Esophagus muscularis mucosa (tissue), 4 donors: Measurements from ENCODE around the gene ANK3. TPM values are rescaled to one million over a fixed set of nuclear protein-coding genes. Genes with fewer than 3 reads are reported as not detected.

Source experiments
- DNase-seq: peaks from one replicate; pipeline ENCODE4 v3.0.0-alpha.2; 2017; ENCODE audit errors: extremely low spot score
- H3K27ac ChIP-seq, 4 donors: fragments of 200-600 bp; sonication (generic); replicated peaks in 1 of 4; 1 replicate in 3 of 4; 2 replicates in 1 of 4; pipeline ENCODE4 v1.5.1; 2016 to 2019; ENCODE audit warnings: mild to moderate bottlenecking in 1 of 4
- H3K27me3 ChIP-seq, 4 donors: fragments of 200-600 bp; sonication (generic); one replicate each; pipeline versions ENCODE4 v1.5.1 to v1.6.0; 2016 to 2019
- H3K36me3 ChIP-seq, 4 donors: fragments of 200-600 bp; sonication (generic); one replicate each; pipeline ENCODE4 v1.5.1; 2016 to 2019
- H3K4me1 ChIP-seq, 4 donors: fragments of 200-600 bp; sonication (generic); one replicate each; pipeline ENCODE4 v1.5.1; 2016 to 2019
- H3K4me3 ChIP-seq, 4 donors: fragments of 200-600 bp; sonication (generic); 1 replicate in 2 of 4; 2 replicates in 2 of 4; pipeline ENCODE4 v1.5.1; 2016 to 2019; ENCODE audit warnings: mild to moderate bottlenecking in 4 of 4, moderate library complexity in 1 of 4
- H3K9me3 ChIP-seq, 4 donors: fragments of 200-600 bp; sonication (generic); 1 replicate in 3 of 4; 2 replicates in 1 of 4; pipeline ENCODE4 v1.5.1; 2016 to 2019
- CTCF ChIP-seq, 3 experiments: fragments of 200-600 bp in 2 of 3; fragments of 450-650 bp in 1 of 3; sonication (generic) in 2 of 3; IDR thresholded peaks; one replicate each; pipeline ENCODE4 v1.5.1; 2017 to 2019; ENCODE audit warnings: antibody characterized with exemption in 3 of 3, mild to moderate bottlenecking in 2 of 3, moderate library complexity in 1 of 3
- EP300 ChIP-seq: sonication (generic); formaldehyde crosslinking; IDR thresholded peaks from one replicate; pipeline ENCODE4 v1.6.1; 2017; ENCODE audit warnings: antibody characterized with exemption
- POLR2A ChIP-seq: fragments of 450-650 bp; IDR thresholded peaks from one replicate; pipeline ENCODE4 v1.6.1; 2017; ENCODE audit warnings: antibody characterized with exemption, moderate library complexity, mild to moderate bottlenecking, low read depth
- POLR2AphosphoS5 ChIP-seq, 2 donors: sonication (generic); formaldehyde crosslinking; IDR thresholded peaks; one replicate each; pipeline ENCODE4 v1.6.1; 2017; ENCODE audit warnings: antibody characterized with exemption in 2 of 2
- intact Hi-C: fragments of 100-400 bp; cut with DNase I; formaldehyde crosslinking; loops from one replicate; pipeline ENCODE4 v1.15.1; 2023
- small RNA-seq, 3 donors: library from RNA; depleted of rRNA; stranded (forward); fragments of <200 nt; gene quantifications; one replicate each; pipeline ENCODE3, GENCODE V24; 2016
- total RNA-seq, 4 donors: library from RNA; depleted of rRNA; stranded (reverse); fragments of >200 nt; gene quantifications; one replicate each; pipeline versions ENCODE4 v1.1.0 to v1.2.1, GENCODE V29; 2016

ANK3 gene
- total RNA-seq, 4 donors from 2014 or later = 25.5 to 44.9 (median 26.6) TPM

- Histone ChIP-seq H3K36me3 (no peaks in the 10 kb centered on the region), H3K27ac (no peak overlapping the region), H3K4me1 (peaks cover 2 to 5% (median 3%) of the 10 kb centered on the region in 4 donors), H3K4me3 (no peak overlapping the region), H3K9me3 (peaks cover 0 to 22% (median 17%) of the 10 kb centered on the region in 4 donors), H3K27me3 (no peaks in the 10 kb centered on the region)
- TF ChIP-seq CTCF (IDR thresholded peaks at IDR 0.05) (no peak), EP300 (no peak), POLR2AphosphoS5 (IDR thresholded peaks at IDR 0.05) (no peak), POLR2A (no peak)
- intact Hi-C loops = no loop called here
- DNase-seq = no peak
Measured at GRCh38 chr10:59976909-59977308, 412.8 kb downstream of the ANK3 start.

Small RNAs within 50 kb of the gene (small RNA-seq; reads per million reads assigned to genes)
- 0 reads per million in 3 donors for gene RF00019
